Central memory CD8-positive, alpha-beta T cell (primary cell): ENCODE data around the gene OR8B4.
"Not testable (repeated sequence)": the region's sequence is repeated elsewhere in the genome, so short reads cannot be mapped to it uniquely, and the experiment has no call there.

Experiments
- ATAC-seq: fragments of 150-1000 bp; cut with Tn5 transposase; replicated peaks from 2 replicates; pipeline ENCODE4 v1.10.0; 2022; ENCODE audit warnings: mild to moderate bottlenecking, moderate FRiP score, moderate number of reproducible peaks; ENCODE audit not compliant: poor library complexity, severe bottlenecking; ENCODE audit errors: extremely low read depth
- DNase-seq, 2 donors: peaks; one replicate each; pipeline ENCODE4 v3.0.0; 2021; ENCODE audit warnings: low spot score in 2 of 2
- H3K27ac Mint-ChIP-seq: one replicate; pipeline ENCODE4 v1.8.0; 2022; ENCODE audit warnings: low read depth, mild to moderate bottlenecking, moderate library complexity, mixed read lengths
- H3K27me3 Mint-ChIP-seq: one replicate; pipeline ENCODE4 v1.8.0; 2022; ENCODE audit warnings: mixed read lengths
- H3K36me3 Mint-ChIP-seq: one replicate; pipeline ENCODE4 v1.8.0; 2022; ENCODE audit warnings: mild to moderate bottlenecking, moderate library complexity, mixed read lengths; ENCODE audit not compliant: insufficient read depth
- H3K4me1 Mint-ChIP-seq: one replicate; pipeline ENCODE4 v1.8.0; 2022; ENCODE audit warnings: mixed read lengths
- H3K4me3 Mint-ChIP-seq: one replicate; pipeline ENCODE4 v1.8.0; 2022; ENCODE audit warnings: mild to moderate bottlenecking, moderate library complexity, mixed read lengths
- H3K9me3 Mint-ChIP-seq: one replicate; pipeline ENCODE4 v1.8.0; 2022; ENCODE audit warnings: mixed read lengths

The OR8B4 gene

DNA sequence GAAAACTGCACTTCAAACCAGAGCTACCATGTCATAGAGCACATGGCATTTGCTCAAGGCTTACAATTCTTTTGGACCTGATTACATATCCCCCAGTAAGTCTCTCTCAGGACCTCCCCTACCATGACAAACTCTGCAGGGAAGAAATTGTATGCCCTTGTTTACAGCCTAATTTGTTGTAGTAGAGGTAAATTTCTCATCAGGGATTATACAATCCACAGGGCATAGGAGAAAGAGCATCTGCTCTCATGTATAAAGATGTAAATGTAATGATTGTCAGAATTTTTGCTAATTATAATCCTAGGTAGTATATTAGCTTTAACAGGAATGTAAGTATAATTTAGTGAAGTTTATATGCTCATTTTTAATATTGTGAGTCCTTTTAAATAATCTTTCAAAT, 25.7 kb downstream of the OR8B4 start, which contains the start of gene OR8B3:
TSS of gene OR8B3 (minus strand) at position 101 of the 400 bp plus-strand sequence. CDS start 1,673 bp downstream, outside the sequence.
- ATAC-seq (no peak), DNase-seq (no peak)
- no peaks in the 10 kb centered on the region for H3K36me3 Mint-ChIP-seq
- no peaks in the 10 kb centered on the region for H3K27me3 Mint-ChIP-seq
- no peak within 1 kb of the TSS for H3K4me3 Mint-ChIP-seq
- peaks cover 5% of the 10 kb centered on the region for H3K9me3 Mint-ChIP-seq
- H3K4me1 Mint-ChIP-seq = no peaks in the 10 kb centered on the region
- H3K27ac Mint-ChIP-seq = no peak within 1 kb of the TSS

DNA sequence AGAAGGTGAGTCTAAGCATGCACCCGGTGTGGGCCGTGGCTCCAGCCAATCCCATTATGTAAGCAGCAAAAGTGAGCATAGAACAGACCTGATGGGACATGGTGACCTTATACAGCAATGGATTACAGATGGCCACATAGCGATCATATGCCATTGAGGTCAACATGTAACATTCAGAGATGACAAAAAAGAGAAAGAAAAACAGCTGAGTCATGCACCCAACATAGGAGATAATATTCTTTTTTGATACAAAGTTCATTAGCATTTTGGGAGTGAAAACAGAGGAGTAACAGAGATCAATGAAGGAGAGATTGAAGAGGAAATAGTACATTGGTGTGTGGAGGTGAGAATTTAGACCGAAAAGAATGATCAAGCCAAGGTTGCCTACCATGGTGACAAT, 27.8 kb downstream of the OR8B4 start:
- not testable (repeated sequence) for DNase-seq, H3K4me3 Mint-ChIP-seq, H3K27me3 Mint-ChIP-seq, H3K36me3 Mint-ChIP-seq, H3K9me3 Mint-ChIP-seq, H3K27ac Mint-ChIP-seq, H3K4me1 Mint-ChIP-seq, ATAC-seq

DNA sequence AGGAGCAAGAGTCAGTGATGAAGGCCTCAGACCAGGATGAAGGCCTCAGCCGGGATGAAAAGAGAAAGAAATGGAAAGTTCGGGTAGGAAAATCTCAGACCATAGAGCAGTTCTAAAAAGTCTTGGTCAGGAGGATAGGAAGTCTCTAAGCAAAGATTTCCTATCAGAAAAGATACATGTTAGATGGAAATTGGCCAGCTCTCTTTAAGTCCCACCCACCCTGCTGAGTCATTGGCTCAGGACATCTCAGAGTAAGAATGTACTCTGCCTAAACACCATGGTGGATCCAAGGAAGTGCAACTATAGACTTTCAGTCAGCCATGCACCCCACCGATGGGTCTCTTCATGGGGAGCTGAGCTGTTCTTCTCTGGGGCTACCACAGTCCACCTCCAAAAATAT, 30.3 kb downstream of the OR8B4 start:
- Mint-ChIP-seq H3K4me3 (no peak overlapping the region), H3K9me3 (peaks cover 5% of the 10 kb centered on the region), H3K27me3 (peaks cover 10% of the 10 kb centered on the region), H3K27ac (no peak overlapping the region), H3K4me1 (no peaks in the 10 kb centered on the region), H3K36me3 (no peaks in the 10 kb centered on the region)
- ATAC-seq = no peak
- no peak for DNase-seq

DNA sequence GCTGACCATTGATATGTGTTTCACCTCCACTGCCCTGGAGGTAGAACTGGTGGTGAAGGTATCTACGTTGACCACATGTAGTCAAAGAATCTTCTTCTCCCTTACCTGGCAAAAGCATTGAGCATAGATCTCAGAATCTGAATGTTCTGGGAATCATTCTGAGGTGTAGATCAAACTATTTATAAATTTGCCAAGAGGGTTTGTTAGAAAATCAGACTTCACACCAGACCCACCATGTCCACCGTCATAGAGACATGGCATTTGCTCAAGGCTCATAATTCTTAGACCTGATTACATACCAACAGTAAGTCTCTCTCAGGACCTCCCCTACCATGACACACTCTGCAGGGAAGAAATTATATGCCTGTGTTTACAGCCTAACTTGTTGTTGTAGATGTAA, 40.3 kb downstream of the OR8B4 start, which contains the start of gene OR8B2:
TSS of gene OR8B2 (minus strand) at position 101 of the 400 bp plus-strand sequence. CDS start 1,156 bp downstream, outside the sequence.
- H3K4me3 Mint-ChIP-seq = no peak within 1 kb of the TSS
- no peaks in the 10 kb centered on the region for H3K36me3 Mint-ChIP-seq
- DNase-seq (no peak), ATAC-seq (no peak)
- H3K4me1 Mint-ChIP-seq = no peaks in the 10 kb centered on the region
- no peak within 1 kb of the TSS for H3K27ac Mint-ChIP-seq
- peaks cover 6% of the 10 kb centered on the region for H3K9me3 Mint-ChIP-seq
- H3K27me3 Mint-ChIP-seq = peaks cover 3% of the 10 kb centered on the region

DNA sequence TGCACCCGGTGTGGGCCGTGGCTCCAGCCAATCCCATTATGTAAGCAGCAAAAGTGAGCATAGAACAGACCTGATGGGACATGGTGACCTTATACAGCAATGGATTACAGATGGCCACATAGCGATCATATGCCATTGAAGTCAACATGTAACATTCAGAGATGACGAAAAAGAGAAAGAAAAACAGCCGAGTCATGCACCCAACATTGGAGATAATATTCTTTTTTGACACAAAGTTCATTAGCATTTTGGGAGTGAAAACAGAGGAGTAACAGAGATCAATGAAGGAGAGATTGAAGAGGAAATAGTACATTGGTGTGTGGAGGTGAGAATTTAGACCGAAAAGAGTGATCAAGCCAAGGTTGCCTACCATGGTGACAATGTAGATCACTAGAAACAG, 41.8 kb downstream of the OR8B4 start:
- not testable (repeated sequence) for DNase-seq, H3K4me1 Mint-ChIP-seq, H3K27ac Mint-ChIP-seq, H3K9me3 Mint-ChIP-seq, ATAC-seq, H3K27me3 Mint-ChIP-seq, H3K36me3 Mint-ChIP-seq, H3K4me3 Mint-ChIP-seq

DNA sequence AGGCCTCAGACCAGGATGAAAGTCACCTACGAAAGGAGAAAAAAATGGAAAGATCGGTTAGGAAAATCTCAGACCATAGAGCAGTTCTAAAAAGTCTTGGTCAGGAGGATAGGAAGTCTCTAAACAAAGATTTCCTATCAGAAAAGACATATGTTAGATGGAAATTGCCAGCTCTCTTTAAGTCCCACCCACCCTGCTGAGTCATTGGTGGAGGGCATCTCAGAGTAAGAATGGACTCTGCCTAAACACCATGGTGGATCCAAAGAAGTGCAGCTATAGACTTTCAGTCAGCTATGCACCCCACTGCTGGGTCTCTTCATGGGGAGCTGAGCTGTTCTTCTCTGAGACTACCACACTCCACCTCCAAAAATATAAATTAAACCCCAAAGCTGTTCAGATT, 44.1 kb downstream of the OR8B4 start:
- ATAC-seq = no peak
- peaks cover 6% of the 10 kb centered on the region for H3K9me3 Mint-ChIP-seq
- no peaks in the 10 kb centered on the region for H3K27me3 Mint-ChIP-seq
- H3K27ac Mint-ChIP-seq = no peak overlapping the region
- no peaks in the 10 kb centered on the region for H3K4me1 Mint-ChIP-seq
- H3K36me3 Mint-ChIP-seq = no peaks in the 10 kb centered on the region
- DNase-seq = no peak
- no peak overlapping the region for H3K4me3 Mint-ChIP-seq

DNA sequence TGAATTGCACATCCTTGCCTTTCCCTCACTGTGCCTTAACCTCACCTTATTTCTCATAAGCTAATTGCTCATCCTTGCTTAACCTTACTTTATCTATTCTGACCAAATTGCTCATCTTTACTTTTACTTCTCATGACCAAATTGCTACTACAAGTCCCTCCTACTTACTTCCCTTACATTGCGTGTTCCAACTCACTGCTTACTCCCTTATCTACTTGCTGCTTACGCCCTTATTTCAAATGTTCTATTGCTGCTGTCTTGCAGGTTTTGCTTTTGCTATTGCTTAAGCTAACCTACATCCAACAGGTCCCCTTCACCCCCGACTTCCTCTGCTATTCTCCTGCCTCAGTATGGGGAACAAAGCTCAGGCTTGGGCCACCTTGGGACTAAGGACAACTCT, 48.4 kb downstream of the OR8B4 start:
- H3K27me3 Mint-ChIP-seq = no peaks in the 10 kb centered on the region
- DNase-seq (no peak), ATAC-seq (no peak)
- no peaks in the 10 kb centered on the region for H3K36me3 Mint-ChIP-seq
- H3K4me3 Mint-ChIP-seq = no peak overlapping the region
- H3K9me3 Mint-ChIP-seq = no peaks in the 10 kb centered on the region
- H3K27ac Mint-ChIP-seq = no peak overlapping the region
- no peaks in the 10 kb centered on the region for H3K4me1 Mint-ChIP-seq
